ENCODE results near the gene RASA3.
"Not testable (repeated sequence)": the region's sequence is repeated elsewhere in the genome, so short reads cannot be mapped to it uniquely, and the experiment has no call there.

RASA3 gene

GRCh38 chr13:114099918-114100445 is 32.4 kb downstream of the RASA3 start:
- TF ChIP-seq CTCF (IDR thresholded peaks at IDR 0.05; ENCODE audit: low read length, missing control alignments): no peak
- DNase-seq (ENCODE audit: low read depth): peak; percentile 37
- no peak overlapping the region for H3K4me3 ChIP-seq (replicated peaks; ENCODE audit: low read depth, low read length)

- H3K4me3 ChIP-seq (replicated peaks; ENCODE audit: low read depth, low read length): no peak overlapping the region
- DNase-seq (ENCODE audit: low read depth): peak; percentile 90
- no peak for TF ChIP-seq CTCF (IDR thresholded peaks at IDR 0.05; ENCODE audit: low read length, missing control alignments)
These were observed 33.2 kb downstream of the RASA3 start for GRCh38 chr13:114099191-114099590.

GRCh38 chr13:114098689-114099056 is 33.8 kb downstream of the RASA3 start:
- not testable (repeated sequence) for H3K4me3 ChIP-seq (replicated peaks; ENCODE audit: low read depth, low read length)

GRCh38 chr13:114097893-114098688 is 34.3 kb downstream of the RASA3 start:
- no peak overlapping the region for H3K4me3 ChIP-seq (replicated peaks; ENCODE audit: low read depth, low read length)
- DNase-seq (ENCODE audit: low read depth): no peak
- TF ChIP-seq CTCF (IDR thresholded peaks at IDR 0.05; ENCODE audit: low read length, missing control alignments): no peak

More at GRCh38 chr13:114098689-114099056, 33.8 kb downstream of the RASA3 start:
- not testable (repeated sequence) for DNase-seq (ENCODE audit: low read depth)

GRCh38 chr13:114097212-114097892 is 35.1 kb downstream of the RASA3 start:
- TF ChIP-seq CTCF (IDR thresholded peaks at IDR 0.05; ENCODE audit: low read length, missing control alignments): no peak
- no peak overlapping the region for H3K4me3 ChIP-seq (replicated peaks; ENCODE audit: low read depth, low read length)
- no peak for DNase-seq (ENCODE audit: low read depth)

- no peak for DNase-seq (ENCODE audit: low read depth)
- H3K4me3 ChIP-seq (replicated peaks; ENCODE audit: low read depth, low read length): no peak overlapping the region
- no peak for TF ChIP-seq CTCF (IDR thresholded peaks at IDR 0.05; ENCODE audit: low read length, missing control alignments)
These were observed 35.6 kb downstream of the RASA3 start for GRCh38 chr13:114096811-114097211.

- no peak overlapping the region for H3K4me3 ChIP-seq (replicated peaks; ENCODE audit: low read depth, low read length)
- DNase-seq (ENCODE audit: low read depth): no peak
- no peak for TF ChIP-seq CTCF (IDR thresholded peaks at IDR 0.05; ENCODE audit: low read length, missing control alignments)
These were observed 36.4 kb downstream of the RASA3 start for GRCh38 chr13:114096031-114096485.
